OCI-LY1 (cell line): ENCODE data around the gene SEPTIN10.

ENCODE experiments used
- CTCF ChIP-seq: fragments of 200-600 bp; sonication (generic), shearing (Covaris generic); IDR thresholded peaks from 2 replicates; pipeline ENCODE4 v1.5.1; 2017; ENCODE audit warnings: mild to moderate bottlenecking, antibody characterized with exemption, low read length, moderate library complexity, mixed read lengths
- EZH2 ChIP-seq: fragments of 200-600 bp; sonication (generic), shearing (Covaris generic); IDR thresholded peaks from 2 replicates; pipeline ENCODE4 v1.8.0; 2017; ENCODE audit warnings: borderline replicate concordance, mixed run types, mild to moderate bottlenecking, antibody characterized with exemption, low read length, moderate library complexity, mixed read lengths

DNA sequence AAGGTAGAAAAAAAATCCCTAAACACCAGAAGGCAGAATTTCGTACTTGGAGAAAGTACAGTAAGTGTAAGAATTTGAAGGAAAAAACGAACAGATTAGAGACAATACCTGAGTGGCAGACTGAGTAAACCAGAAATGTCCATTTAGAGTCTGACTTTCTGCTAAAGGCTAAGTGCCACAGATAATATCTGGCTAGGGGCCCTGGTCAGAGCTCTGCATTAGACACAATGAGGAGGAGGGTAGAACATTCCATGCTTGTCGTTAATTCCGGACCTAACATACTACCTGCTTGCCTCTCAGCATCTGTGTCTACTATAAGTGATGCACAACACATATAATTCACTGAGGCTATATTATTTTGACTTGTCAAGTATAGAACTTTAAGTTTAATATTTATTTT lies 18.1 kb downstream of the SEPTIN10 start:
- TF ChIP-seq CTCF = no peak
- TF ChIP-seq EZH2 = no peak
